Fibroblast of the aortic adventitia (primary cell): ENCODE results near the gene GHRL. TPM values are rescaled to one million over a fixed set of nuclear protein-coding genes. Genes with fewer than 3 reads are reported as not detected.
"Not testable (repeated sequence)": the region's sequence is repeated elsewhere in the genome, so short reads cannot be mapped to it uniquely, and the experiment has no call there.

Experiments
- DNase-seq: peaks from one replicate; pipeline ENCODE4 v3.0.0-alpha.2; 2010; ENCODE audit warnings: low read depth
- H3K4me3 ChIP-seq: 2 replicates; pipeline ENCODE4 v1.5.1; 2011; ENCODE audit warnings: low read depth, mild to moderate bottlenecking, control low read depth, low read length, moderate library complexity
- total RNA-seq: library from RNA; depleted of rRNA; stranded (reverse); fragments of >200 nt; gene quantifications from 2 replicates; pipeline ENCODE4 v1.2.3, GENCODE V29; 2012; ENCODE audit warnings: low replicate concordance
- TF ChIP-seq, protein P1 (sequence below): IDR thresholded peaks from 2 replicates; pipeline ENCODE4 v1.5.1; 2011; ENCODE audit warnings: mild to moderate bottlenecking, low read length, control low read depth, inconsistent platforms; ENCODE audit not compliant: insufficient read depth

GHRL gene
- total RNA-seq, 1 donor, result not detected

DNA sequence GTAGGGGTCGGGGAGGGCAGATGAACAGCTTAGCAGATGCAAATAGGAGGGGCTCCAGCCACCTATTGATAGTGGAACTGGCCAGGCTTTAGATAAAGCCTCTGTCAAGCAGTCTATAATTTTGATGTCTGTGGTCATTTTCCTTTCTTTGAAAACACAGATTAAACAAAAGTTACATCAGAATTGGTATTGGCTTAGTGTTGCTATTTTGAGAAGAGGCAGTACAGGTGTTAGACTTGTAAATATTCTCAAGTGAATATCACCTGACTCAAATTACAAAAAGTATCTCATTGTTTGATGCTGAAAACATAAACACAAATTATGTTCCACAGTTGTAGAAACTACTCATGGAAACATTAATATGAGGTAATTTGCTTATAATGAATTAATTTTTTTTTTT, 18.1 kb downstream of the GHRL start:
- TF ChIP-seq, protein P1, sequence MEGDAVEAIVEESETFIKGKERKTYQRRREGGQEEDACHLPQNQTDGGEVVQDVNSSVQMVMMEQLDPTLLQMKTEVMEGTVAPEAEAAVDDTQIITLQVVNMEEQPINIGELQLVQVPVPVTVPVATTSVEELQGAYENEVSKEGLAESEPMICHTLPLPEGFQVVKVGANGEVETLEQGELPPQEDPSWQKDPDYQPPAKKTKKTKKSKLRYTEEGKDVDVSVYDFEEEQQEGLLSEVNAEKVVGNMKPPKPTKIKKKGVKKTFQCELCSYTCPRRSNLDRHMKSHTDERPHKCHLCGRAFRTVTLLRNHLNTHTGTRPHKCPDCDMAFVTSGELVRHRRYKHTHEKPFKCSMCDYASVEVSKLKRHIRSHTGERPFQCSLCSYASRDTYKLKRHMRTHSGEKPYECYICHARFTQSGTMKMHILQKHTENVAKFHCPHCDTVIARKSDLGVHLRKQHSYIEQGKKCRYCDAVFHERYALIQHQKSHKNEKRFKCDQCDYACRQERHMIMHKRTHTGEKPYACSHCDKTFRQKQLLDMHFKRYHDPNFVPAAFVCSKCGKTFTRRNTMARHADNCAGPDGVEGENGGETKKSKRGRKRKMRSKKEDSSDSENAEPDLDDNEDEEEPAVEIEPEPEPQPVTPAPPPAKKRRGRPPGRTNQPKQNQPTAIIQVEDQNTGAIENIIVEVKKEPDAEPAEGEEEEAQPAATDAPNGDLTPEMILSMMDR, result no peak
- H3K4me3 ChIP-seq, result no peak overlapping the region
- no peak for DNase-seq

DNA sequence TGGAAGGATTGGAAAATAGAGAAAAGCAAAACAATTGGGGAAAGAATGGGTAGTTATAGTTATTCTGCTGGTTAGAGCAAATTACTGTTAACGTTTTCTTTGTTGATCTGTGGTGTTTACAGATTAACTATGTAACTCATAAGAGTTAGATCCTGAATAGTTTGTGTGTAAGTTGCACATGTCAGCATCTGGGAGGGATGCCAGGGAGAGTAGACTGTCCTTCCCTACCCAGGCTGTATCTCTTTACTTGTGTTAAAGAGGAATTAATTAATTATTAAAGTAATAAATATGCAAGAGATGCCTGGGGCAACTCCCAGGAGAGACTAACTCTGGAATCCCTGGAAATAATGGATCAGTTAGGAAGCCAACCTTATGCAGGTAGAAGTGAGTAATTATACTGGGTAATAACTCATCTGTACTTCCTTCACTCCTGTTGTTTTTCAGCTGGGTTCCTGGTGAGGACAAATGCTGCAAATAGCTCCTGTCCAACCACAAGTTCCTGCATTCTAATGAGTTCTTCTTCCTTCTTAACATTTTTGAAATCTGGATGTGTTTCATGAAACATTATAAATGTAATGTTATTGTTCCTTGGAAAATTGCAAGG, 18.9 kb downstream of the GHRL start:
- DNase-seq, result peak; percentile 16
- TF ChIP-seq, protein P1, result no peak

DNA sequence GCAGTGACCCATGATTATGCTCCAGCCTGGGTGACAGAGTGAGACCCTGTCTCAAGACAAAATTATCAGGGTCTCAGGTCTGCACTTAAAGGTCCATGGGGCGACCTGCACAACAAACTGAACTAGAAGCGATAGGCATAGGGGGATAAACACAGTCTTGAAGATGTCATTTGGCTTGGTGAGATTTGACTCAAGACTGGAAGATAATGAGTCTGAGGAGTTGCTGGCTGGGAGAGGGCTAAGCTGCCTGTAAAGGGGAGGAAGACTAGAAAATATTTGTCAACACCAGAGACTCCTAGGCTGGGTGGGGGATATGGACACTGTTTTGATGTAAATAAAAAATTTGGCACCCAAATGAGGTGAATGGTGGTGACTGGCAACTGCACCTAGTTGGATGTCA, 19.8 kb downstream of the GHRL start:
- no peak overlapping the region for H3K4me3 ChIP-seq
- TF ChIP-seq, protein P1, result no peak
- DNase-seq, result no peak

More for the DNA sequence above, 18.9 kb downstream of the GHRL start:
- H3K4me3 ChIP-seq, result no peak overlapping the region

DNA sequence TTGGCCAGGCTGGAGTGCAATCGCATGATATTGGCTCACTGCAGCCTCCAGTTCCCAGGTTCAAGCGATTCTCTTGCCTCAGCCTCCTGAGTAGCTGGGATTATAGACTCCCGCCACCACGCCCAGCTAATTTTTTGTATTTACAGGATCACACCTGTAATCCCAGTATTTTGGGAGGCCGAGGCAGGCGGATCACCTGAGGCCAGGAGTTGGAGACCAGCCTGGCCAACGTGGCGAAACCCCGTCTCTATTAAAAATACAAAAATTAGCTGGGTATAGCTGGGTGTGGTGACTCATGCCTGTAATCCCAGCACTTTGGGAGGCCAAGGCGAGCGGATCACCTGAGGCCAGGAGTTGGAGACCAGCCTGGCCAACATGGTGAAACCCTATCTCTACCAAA, 20.3 kb downstream of the GHRL start:
- not testable (repeated sequence) for DNase-seq, H3K4me3 ChIP-seq

DNA sequence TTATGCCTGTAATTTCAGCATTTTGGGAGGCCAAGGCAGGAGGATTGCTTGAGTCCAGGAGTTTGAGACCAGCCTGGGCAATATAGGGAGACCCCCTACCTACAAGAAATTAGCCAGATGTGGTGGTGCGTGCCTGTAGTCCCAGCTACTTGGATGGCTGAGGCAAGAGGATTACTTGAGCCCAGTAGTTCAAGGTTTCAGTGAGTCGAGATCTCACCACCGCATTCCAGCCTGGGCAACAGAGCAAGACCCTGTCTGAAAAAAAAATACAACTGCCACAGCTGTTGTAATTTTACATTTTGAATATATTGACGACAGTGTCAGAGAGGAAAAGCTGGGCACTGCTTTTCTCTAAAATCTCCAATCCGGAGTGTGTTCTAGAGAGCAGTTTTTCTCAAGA, 23.3 kb downstream of the GHRL start:
- TF ChIP-seq, protein P1, result no peak
- DNase-seq, result no peak
- H3K4me3 ChIP-seq, result no peak overlapping the region

DNA sequence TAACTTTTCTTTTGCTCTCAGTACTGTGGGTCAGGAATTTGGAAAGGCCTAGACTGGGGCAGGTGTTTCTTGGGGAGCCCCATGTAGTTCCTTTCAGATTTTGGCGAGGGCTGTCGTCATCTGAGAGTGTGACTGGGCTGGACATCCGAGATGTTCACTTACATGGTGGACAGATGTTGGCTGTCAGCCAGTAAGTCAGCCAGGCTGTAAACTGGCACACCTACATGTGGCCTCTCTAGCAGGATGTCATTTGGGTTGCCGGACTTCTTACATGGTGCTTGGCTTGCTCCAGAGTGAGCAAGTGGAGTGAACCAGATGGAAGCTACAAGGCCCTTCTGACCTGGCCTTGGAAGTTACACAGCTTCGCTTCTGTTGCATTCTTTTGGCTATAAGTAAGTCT, 23.8 kb downstream of the GHRL start:
- H3K4me3 ChIP-seq, result no peak overlapping the region
- TF ChIP-seq, protein P1, result no peak

DNA sequence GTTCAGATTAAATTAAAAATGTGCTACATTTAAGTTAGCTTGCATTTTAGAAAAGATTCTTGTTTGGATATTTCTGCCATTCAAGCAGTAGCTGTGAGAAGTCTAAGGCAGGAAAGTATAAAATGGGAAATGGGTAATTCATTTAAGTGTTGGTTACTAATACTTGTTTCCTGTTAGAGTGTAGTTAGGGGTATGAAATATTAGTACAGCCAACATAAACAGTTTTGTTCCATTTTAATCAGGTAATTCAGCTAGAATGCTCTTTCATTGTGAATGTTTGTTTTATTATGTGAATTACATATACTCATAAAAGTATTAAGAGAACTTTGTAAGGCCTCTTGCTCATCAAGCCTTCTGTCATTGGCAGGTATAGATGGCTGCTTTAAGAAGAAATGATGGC, 24.6 kb downstream of the GHRL start:
- no peak overlapping the region for H3K4me3 ChIP-seq
- TF ChIP-seq, protein P1, result no peak
- no peak for DNase-seq

More for the DNA sequence above, 23.8 kb downstream of the GHRL start:
- no peak for DNase-seq

DNA sequence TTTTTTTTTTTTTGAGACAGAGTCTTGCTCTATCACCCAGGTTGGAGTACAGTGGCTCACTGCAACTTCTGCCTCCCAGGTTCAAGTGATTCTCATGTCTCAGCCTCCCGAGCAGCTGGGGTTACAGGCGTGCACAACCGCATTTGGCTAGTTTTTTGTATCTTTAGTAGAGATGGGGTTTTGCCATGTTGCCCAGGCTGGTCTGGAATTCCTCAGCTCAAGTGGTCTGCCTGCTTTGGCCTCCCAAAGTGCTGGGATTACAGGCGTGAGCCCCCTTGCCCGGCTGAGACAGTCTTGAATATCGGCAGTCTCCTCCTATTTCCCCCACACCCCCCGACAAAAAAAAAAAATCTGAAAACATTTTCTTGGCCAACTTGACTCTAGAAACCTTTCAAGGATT, 25.8 kb downstream of the GHRL start:
- H3K4me3 ChIP-seq, DNase-seq: not testable (repeated sequence)
